Astrocyte (in vitro differentiated cells and primary cell): ENCODE measurements around the gene NME5.

Experiments used
- EZH2 ChIP-seq: IDR thresholded peaks from 2 replicates; pipeline ENCODE4 v1.6.1; 2012; ENCODE audit warnings: mild to moderate bottlenecking, low read length, inconsistent platforms; ENCODE audit not compliant: insufficient read depth
- TF ChIP-seq, protein P1 (sequence below): IDR thresholded peaks from 2 replicates; pipeline ENCODE4 v1.5.1; 2011; ENCODE audit warnings: low read depth, mild to moderate bottlenecking, inconsistent platforms, low read length, moderate library complexity; ENCODE audit not compliant: insufficient read depth

GRCh38 chr5:138186002-138186447, 46.8 kb upstream of the NME5 start:
- TF ChIP-seq, protein P1, sequence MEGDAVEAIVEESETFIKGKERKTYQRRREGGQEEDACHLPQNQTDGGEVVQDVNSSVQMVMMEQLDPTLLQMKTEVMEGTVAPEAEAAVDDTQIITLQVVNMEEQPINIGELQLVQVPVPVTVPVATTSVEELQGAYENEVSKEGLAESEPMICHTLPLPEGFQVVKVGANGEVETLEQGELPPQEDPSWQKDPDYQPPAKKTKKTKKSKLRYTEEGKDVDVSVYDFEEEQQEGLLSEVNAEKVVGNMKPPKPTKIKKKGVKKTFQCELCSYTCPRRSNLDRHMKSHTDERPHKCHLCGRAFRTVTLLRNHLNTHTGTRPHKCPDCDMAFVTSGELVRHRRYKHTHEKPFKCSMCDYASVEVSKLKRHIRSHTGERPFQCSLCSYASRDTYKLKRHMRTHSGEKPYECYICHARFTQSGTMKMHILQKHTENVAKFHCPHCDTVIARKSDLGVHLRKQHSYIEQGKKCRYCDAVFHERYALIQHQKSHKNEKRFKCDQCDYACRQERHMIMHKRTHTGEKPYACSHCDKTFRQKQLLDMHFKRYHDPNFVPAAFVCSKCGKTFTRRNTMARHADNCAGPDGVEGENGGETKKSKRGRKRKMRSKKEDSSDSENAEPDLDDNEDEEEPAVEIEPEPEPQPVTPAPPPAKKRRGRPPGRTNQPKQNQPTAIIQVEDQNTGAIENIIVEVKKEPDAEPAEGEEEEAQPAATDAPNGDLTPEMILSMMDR, result no peak
- no peak for TF ChIP-seq EZH2
